ENCODE data around the gene SCARB2. TPM values are rescaled to one million over a fixed set of nuclear protein-coding genes. Genes with fewer than 3 reads are reported as not detected.

Gene SCARB2
- total and polyA plus RNA-seq, 2 of the 4 experiments (the other 2 are of a cell fraction): 69.2 to 102 TPM

GRCh38 chr4:76174216-76174615, 39.4 kb downstream of the SCARB2 start:
- Histone ChIP-seq H3K23ac (ENCODE audit: low read depth, low read length) (no peak overlapping the region), H3K14ac (replicated peaks; ENCODE audit: low read depth, low read length) (no peak overlapping the region), H3K79me1 (ENCODE audit: low read depth in 1 of 2, low read length in 2 of 2) (peaks cover 8 to 15% of the 10 kb centered on the region in 2 experiments; a peak in 1 of 4 replicates), H3K4me3 (ENCODE audit: insufficient read depth, low read depth, low read length) (no peak overlapping the region), H4K91ac (ENCODE audit: insufficient read depth, low read depth, low read length) (no peak overlapping the region), H3K9ac (ENCODE audit: low read depth, low read length) (no peak overlapping the region), H2BK15ac (ENCODE audit: low read depth, low read length) (no peak overlapping the region), H4K20me1 (ENCODE audit: insufficient read depth, low read length) (no peaks in the 10 kb centered on the region), H4K5ac (ENCODE audit: low read depth, low read length) (no peak overlapping the region), H2BK120ac (ENCODE audit: low read depth, low read length) (no peak overlapping the region), H3K9me1 (ENCODE audit: insufficient read depth, low read length) (no peaks in the 10 kb centered on the region), H3K56ac (ENCODE audit: extremely low read depth, insufficient read depth, low read length) (no peak overlapping the region), H2AK5ac (ENCODE audit: low read depth, low read length) (no peak overlapping the region), H3K18ac (ENCODE audit: low read depth, low read length) (no peak overlapping the region), H2BK20ac (ENCODE audit: low read depth, low read length) (no peak overlapping the region), H2AFZ (replicated peaks; ENCODE audit: low read length, poor library complexity) (no peak overlapping the region), H3K4me2 (ENCODE audit: low read depth, low read length) (no peak overlapping the region), H3K27ac (ENCODE audit: insufficient read depth, low read length) (no peak overlapping the region), H3K4me1 (ENCODE audit: control insufficient read depth, insufficient read depth, low read length) (no peaks in the 10 kb centered on the region), H2AK9ac (replicated peaks; ENCODE audit: low read depth, low read length, poor library complexity) (no peak overlapping the region), H4K8ac (ENCODE audit: low read depth in 2 of 2, low read length in 2 of 2) (no peak overlapping the region), H2BK5ac (ENCODE audit: low read depth, low read length, poor library complexity, severe bottlenecking) (no peak overlapping the region), H3K27me3 (ENCODE audit: control insufficient read depth, insufficient read depth, low read length) (no peaks in the 10 kb centered on the region), H3K4ac (ENCODE audit: low read depth, low read length) (no peak overlapping the region), H3K9me3 (ENCODE audit: control insufficient read depth, insufficient read depth, low read length) (no peaks in the 10 kb centered on the region), H3K36me3 (ENCODE audit: control insufficient read depth, insufficient read depth, low read length) (peaks cover 28% of the 10 kb centered on the region)
- no TSS peak for BruUV-seq (replicated peaks)
- POLR2A ChIA-PET (ENCODE audit: unreplicated experiment): no interaction called here
- in situ Hi-C loops (cut with MboI; ENCODE audit: low sequenced_read_pairs): no loop called here
- dilution Hi-C loops (cut with HindIII; ENCODE audit: low sequenced_read_pairs, unreplicated experiment): no loop called here
- intact Hi-C loops (cut with micrococcal nuclease): loop anchor here (10.0 kb wide), 1 partner anchor 581 kb away; no protein-coding TSS in a partner anchor
- TF ChIP-seq MXI1 (IDR thresholded peaks at IDR 0.05; ENCODE audit: borderline replicate concordance, low read depth, low read length): no peak
- no peak for TF ChIP-seq SMC3 (IDR thresholded peaks at IDR 0.05; ENCODE audit: low read depth, low read length)
- TF ChIP-seq MAZ (IDR thresholded peaks at IDR 0.05; ENCODE audit: borderline replicate concordance, low read depth, low read length): no peak
- TF ChIP-seq NFE2L2 (IDR thresholded peaks at IDR 0.05; ENCODE audit: low read depth, low read length): no peak
- no peak for TF ChIP-seq ELK1 (IDR thresholded peaks at IDR 0.05; ENCODE audit: borderline replicate concordance, low read depth, low read length)
- TF ChIP-seq POLR2A (IDR thresholded peaks at IDR 0.05; ENCODE audit: low read depth, low read length): no peak
- TF ChIP-seq USF2 (IDR thresholded peaks at IDR 0.05; ENCODE audit: low read depth, low read length): no peak
- CTCF ChIA-PET: no interaction called here
- ATAC-seq (ENCODE audit: low read depth): no peak
- no peak for DNase-seq
- 90% methylated on average over 2 of the region's 6 CpGs; no CpG with 5 or more reads in 1 of the 2 experiments for WGBS, 2 experiments (ENCODE audit: extremely low coverage in 2 of 2, insufficient read length in 1 of 2)
